ENCODE measurements around the gene LGALS3BP.

DNA sequence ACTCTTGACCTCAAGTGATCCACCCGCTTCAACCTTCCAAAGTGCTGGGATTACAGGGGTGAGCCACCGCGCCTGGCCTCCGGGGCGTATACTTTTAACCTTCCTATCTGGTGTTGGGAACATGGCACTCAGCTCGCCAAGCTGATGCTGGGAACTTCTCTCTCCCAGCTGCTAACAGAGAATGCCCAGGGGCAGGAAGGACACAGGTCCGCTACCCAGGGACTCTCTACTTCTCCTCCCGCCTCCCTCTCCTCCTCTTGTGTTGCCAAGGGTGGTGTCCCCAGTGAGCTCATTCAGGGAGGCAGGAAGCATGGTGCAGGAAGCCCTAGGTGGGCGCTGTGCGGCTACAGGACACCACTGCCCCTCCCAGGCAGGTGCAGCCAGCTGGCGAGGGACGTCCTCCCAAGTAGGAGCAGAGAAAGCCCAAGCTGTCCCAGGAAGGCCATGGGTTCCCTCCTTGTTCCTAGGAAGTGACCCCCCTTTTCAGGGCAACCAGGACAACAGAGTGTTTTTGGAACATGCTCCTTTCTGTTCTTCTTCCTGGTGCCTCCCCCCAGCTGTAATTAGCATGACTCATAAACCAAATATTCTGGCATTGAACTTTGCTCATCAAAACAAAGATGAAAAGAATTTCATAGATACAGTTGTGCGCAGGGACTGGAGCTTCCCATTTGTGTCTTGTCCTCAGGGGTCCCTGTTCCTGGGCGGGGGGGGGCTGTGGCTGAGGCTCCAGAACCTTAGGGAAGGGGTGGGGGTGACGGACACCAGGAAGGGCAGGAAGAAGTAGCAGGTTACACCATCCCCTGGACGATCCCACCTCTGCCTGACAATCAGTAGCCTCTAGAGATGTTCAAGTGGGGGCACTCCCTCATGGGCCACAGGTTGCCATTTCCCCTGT lies 46.9 kb upstream of the LGALS3BP start:
- TF ChIP-seq, protein P1, sequence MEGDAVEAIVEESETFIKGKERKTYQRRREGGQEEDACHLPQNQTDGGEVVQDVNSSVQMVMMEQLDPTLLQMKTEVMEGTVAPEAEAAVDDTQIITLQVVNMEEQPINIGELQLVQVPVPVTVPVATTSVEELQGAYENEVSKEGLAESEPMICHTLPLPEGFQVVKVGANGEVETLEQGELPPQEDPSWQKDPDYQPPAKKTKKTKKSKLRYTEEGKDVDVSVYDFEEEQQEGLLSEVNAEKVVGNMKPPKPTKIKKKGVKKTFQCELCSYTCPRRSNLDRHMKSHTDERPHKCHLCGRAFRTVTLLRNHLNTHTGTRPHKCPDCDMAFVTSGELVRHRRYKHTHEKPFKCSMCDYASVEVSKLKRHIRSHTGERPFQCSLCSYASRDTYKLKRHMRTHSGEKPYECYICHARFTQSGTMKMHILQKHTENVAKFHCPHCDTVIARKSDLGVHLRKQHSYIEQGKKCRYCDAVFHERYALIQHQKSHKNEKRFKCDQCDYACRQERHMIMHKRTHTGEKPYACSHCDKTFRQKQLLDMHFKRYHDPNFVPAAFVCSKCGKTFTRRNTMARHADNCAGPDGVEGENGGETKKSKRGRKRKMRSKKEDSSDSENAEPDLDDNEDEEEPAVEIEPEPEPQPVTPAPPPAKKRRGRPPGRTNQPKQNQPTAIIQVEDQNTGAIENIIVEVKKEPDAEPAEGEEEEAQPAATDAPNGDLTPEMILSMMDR (IDR thresholded peaks at IDR 0.05; ENCODE audit: low read length): no peak
- TF ChIP-seq EZH2 (IDR thresholded peaks at IDR 0.05; ENCODE audit: borderline replicate concordance, low read length): no peak

Measured in OCI-LY1 (cell line).